Hippocampal formation (tissue), 2 donors: Measurements from ENCODE around the gene CNTLN.
"Not testable (repeated sequence)": the region's sequence is repeated elsewhere in the genome, so short reads cannot be mapped to it uniquely, and the experiment has no call there.

ENCODE experiments used
- DNase-seq, 2 donors: peaks; one replicate each; lab custom pipeline; 2025; lab: John Stamatoyannopoulos, UW

The CNTLN gene

GRCh38 chr9:17422994-17423680 lies 288.3 kb downstream of the CNTLN start:
- DNase-seq, result no peak

GRCh38 chr9:17423681-17424011 lies 288.8 kb downstream of the CNTLN start:
- DNase-seq, result no peak

DNA sequence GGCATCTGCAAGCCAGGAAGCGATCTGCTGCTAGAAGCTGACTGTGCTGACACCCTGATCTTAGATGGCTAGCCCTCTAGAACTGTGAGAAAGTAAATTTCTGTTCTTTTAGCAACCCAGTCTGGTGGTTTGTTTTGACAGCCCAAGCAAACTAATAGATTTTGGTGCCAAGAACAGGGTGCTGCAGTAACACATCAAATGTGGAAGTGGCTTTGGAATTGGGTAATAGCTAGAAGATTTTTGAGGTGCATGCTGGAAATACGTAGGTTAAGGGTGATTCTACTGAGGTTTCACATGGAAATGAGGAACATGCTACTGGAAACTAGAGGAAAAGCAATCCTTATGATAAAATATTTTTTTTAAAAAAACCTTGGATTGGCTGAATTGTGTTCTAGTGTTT lies 290.5 kb downstream of the CNTLN start:
- no peak for DNase-seq

DNA sequence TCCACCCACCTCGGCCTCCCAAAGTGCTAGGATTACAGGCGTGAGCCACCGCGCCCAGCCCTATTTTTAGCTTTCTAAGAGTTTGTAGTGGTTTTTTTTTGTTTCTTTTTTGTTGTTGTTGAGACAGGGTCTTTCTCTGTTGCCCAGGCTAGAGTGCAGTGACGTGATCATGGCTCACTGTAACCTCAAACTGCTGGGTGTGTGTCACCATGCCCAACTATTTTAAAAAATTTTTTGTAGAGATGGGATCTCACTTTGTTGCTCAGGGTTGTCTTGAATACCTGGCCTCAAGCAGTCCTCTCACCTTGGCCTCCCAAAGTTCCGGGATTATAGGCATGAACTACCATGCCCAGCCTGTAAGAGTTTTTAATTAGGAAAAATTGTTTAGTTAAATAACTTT lies 298.7 kb downstream of the CNTLN start:
- no peak for DNase-seq

DNA sequence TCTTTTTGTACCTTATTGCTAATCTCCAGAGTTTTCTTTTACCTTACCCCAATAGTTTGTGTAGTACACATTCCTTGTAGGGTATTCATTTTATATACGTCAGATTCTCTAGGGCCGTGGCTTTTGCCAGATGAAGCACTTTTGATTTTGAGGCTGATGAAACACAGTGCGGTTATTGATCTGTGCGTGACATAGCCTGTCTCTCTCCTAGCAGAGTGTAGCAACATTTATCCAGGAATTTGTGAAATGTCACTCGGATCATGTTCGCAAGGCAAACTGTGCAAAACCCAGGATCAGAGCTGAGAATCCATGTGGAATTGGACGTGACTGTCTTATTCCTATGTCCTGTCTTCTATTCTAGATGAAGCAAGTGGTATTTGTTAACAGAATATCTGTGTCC lies 302.0 kb downstream of the CNTLN start:
- DNase-seq, result no peak

DNA sequence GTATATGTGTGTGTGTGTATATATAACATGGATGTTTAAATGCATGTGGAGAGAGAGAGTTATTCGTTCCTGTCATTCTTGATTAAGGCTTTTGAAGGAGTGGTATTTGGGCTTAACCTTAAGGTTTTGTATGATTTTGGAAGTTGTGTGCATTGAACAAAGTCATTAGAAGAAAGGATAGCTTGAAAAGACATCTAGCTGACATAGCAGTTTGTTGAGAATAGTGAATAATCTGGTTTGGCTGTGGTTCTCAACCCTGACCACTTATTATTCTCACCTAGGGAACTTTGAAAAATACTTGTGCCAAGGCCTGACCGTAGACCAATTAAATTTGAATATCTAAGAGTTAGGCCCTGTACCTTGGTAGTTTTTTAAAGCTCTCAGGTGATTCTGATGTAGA lies 303.0 kb downstream of the CNTLN start:
- no peak for DNase-seq

- DNase-seq, result not testable (repeated sequence)
These were observed 310.3 kb downstream of the CNTLN start for GRCh38 chr9:17445126-17445525.

GRCh38 chr9:17453751-17454150 lies 318.9 kb downstream of the CNTLN start:
- DNase-seq, result no peak

DNA sequence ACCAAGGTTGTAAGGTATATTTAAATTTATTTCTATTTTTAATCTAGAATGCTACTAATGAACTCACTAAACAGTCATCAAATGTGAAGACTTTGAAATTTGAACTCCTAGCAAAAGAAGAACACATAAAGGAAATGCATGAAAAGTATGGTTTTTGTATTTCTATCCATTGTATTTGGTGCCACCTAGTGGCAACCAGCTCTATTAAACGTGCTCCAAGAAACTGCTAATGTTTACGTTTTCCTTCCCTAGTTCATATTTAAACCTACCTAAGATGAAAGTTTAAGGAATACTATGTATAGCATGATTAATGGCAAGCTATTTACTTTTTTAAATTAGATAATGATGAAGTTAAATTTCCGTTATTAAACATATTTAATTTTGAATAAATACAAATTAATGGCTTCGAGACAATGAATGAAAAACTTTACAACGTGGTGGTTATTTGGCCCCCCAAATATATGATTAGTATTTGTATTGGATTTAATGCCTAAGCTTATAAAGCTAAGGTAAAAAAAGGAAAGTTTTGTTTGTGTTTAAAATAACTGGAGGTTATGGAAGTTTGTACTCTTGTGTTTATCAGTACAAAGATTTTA lies 328.1 kb downstream of the CNTLN start:
- peak; percentile 2 to 68 for DNase-seq

GRCh38 chr9:17470036-17470813 lies 335.4 kb downstream of the CNTLN start:
- no peak for DNase-seq

DNA sequence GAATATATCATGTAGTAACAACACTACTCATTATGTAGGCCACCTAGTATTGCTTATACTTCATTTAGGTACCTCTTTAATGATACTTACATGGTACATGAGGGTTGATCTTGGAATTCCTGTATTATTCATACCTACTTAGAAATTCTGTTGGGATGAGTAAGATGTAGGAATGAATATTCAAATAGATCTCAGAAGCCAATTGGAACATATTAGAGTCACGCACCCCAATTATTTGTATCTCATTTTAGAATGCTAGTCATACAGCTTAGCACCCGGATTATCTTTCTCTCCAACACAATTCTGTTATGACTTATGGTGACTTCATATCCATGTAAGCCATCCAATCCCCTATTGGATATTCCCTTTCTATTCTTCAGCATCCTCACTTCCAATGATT lies 337.3 kb downstream of the CNTLN start:
- DNase-seq, result no peak

DNA sequence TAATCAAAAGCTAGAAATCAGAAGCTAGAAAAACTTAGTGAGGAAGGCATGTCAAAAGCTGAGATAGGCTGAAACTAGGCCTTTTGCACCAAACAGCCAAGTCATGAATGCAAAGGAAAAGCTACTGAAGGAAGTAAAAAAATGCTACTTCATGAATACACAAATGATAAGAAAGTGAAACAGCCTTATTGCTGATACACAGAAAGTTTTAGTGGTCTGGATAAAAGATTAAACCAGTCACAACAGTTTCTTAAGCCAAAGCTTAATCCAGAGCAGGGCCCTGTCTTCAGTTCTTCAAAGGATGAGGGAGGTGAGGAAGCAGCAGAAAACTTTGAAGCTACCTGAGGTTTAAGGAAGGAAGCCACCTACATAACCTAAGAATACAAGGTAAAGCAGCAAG lies 341.6 kb downstream of the CNTLN start:
- no peak for DNase-seq

DNA sequence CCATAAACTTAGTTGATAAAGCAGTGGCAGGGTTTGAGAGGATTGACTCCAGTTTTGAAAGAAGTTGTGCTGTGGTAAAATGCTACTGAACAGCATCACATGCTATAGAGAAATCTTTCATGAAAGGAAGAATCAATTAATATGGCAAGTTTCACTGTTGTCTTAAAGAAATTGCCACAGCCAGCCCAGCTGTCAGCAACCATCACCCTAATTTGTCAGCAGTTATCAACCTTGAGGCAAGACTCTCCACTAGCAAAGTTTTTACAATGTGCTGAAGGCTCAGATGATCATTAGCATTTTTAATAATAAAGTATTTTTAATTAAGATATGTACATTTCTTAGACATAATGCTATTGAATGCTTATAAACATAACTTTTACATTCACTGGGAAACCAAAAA lies 343.0 kb downstream of the CNTLN start:
- DNase-seq, result no peak

DNA sequence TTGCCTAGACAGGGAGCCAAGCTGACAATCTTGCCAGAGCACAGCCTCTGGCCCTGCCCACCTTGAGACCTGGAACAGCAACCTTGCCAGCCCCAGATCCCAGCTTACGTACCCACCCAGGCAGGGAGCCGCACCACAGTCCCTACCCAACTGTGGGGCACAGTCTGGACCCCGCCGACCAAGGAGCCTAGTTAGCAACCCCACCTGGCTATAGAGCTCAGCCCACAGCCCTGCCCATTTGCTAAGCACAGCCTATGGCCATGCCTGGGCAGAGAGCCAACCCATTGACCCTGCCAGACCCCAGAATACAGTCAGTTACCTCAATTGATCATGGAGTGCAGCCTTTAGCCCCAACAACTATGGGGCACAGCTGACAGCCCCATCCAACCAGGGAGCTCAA lies 346.1 kb downstream of the CNTLN start:
- DNase-seq, result no peak

DNA sequence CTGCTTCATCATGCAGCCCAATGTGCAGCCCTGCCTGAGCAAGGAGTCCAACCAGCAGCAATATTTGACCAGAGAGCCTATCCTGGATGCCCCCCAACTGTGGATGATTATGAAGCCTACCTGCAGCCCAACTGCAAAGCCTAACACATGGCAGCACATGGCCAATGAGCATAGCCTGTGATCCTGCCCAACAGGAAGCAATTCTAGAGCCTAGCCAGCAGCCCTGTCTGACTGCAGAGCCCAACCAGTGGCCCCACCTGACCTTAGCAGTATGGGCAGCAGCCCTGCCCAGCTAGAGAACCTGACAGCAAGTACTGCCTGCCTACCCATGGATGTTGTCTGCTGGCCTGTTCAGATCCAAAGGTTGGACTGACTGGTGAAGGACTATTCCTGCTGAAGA lies 346.7 kb downstream of the CNTLN start:
- no peak for DNase-seq

DNA sequence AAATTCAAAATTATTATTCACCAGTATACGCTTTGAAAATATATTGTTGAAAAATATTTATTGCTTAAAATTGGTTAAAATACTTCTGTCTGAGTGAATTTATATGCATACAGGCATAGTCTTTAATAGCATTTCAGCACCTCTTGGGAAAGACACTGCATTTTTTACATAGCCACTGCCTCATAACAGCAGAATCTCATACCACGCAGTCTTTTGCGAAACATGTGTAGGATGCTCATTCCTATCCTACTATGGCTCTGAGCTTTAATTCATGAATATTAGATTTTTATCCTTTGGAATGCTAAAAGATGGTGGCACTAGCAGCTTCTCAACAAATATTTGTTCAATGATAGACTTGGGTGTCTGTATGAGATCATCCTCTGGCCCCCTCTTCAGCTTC lies 350.1 kb downstream of the CNTLN start:
- DNase-seq, result no peak

- DNase-seq, result no peak
These were observed 351.6 kb downstream of the CNTLN start for GRCh38 chr9:17486396-17486795.

DNA sequence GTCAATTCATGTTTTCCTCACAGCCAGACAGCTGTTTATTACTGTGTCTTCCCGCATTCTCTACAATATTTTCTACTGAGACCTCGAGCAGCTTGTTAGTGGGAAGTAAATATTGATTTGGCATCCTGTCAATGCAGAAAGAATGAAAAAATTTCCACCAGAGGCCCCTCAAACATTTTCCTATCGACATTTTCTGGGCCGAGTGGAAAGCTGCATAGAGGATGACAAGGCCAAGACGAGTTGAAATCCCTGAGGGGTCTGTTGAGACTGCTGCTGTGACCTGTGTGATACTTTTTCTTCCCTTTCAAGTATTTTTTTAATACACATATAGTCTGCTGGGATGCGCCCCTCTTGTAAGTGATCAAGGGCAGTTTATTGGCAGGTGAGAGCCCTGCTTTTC lies 352.6 kb downstream of the CNTLN start:
- no peak for DNase-seq

DNA sequence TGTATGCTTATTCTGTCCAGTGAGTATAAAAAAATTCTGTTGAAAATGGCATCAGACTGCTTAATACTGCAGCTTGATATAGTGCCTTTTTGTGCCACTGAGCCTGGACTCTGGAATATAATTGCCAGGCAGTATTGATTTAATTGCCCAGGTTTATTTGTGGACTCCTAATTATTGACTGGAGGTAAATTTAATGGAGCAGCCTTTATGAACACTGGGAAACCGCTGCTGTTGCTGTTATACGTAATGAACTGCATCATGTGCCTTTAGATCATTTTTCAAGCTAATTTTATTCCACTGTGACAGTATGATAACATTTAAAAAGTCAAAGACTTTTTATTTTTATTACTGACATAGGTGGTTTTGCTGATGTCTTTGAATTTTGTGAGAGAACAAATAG lies 353.8 kb downstream of the CNTLN start:
- no peak for DNase-seq

DNA sequence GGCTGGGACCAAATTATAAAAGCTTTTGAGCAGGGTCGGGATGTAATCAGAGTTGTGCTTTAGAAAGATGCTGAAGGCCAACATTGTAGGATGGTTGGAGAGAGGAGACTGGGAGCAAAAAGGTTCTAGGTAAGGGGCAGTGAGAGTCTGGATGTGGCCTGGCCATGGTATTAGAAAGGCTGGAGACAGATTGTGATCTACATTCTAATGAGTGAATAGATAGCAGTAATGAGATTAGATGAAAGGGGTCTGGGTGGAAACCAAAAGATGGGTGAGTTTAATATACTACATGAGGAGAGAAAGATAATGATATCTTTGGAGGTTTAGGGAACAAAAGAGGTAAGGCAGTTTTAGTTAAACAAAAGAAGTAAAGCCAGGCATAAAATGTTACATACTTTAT lies 355.3 kb downstream of the CNTLN start:
- DNase-seq, result no peak

GRCh38 chr9:17491780-17492179 lies 356.9 kb downstream of the CNTLN start:
- DNase-seq, result no peak

DNA sequence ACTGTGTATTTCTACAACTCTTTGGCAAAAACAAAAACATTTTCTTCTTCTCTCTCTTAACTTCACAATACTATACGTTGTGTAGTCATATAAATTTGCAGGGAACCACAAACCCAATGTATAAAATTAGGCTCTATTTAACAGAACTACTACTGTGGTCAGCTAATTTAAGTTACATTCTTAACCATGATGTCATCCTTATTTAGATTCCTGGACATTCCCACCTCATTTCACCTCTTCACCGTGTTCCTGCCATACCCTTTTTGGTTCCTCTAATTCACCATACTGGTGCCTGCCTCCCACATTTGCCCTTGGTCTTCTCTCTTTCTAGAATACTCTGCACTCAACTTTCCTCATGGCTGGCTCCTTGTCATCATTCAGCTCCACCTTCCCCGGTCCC lies 368.4 kb downstream of the CNTLN start:
- DNase-seq, result no peak

DNA sequence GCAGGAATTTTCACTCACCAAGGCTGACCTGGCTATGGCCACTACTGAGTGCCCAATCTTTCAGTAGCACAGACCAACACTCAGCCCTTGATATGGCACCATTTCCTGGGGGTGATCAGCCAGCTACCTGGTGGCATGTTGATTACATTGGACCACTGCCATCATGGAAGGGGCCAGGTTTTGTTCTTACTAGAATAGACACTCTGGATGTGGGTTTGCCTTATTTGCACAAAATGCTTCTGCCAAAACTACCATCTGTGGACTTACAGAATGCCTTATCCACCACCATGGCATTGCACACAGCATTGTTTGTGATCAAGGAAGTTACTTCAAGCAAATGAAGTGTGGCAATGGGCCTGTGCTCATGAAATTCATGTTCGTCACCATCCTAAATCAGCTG lies 374.3 kb downstream of the CNTLN start:
- no peak for DNase-seq

GRCh38 chr9:17509701-17510100 lies 374.9 kb downstream of the CNTLN start:
- DNase-seq, result no peak
